ES-I3 (cell line): ENCODE measurements around the gene FIBCD1.

Source experiments
- H3K36me3 ChIP-seq: 2 replicates; pipeline ENCODE4 v1.6.1; 2013; ENCODE audit warnings: mild to moderate bottlenecking, low read length, control low read depth, moderate library complexity; ENCODE audit not compliant: insufficient read depth
- H3K4me1 ChIP-seq: 2 replicates; pipeline ENCODE4 v1.6.1; 2013; ENCODE audit warnings: mild to moderate bottlenecking, control low read depth, low read length; ENCODE audit not compliant: insufficient read depth
- H3K9ac ChIP-seq: 2 replicates; pipeline ENCODE4 v1.6.1; 2013; ENCODE audit warnings: low read depth, mild to moderate bottlenecking, low read length, moderate library complexity
- H3K9me3 ChIP-seq: 2 replicates; pipeline ENCODE4 v1.6.1; 2013; ENCODE audit warnings: mild to moderate bottlenecking, low read length, moderate library complexity; ENCODE audit not compliant: control insufficient read depth, insufficient read depth

FIBCD1 gene

GRCh38 chr9:130952065-130952762 lies 13.2 kb upstream of the FIBCD1 start:
- Histone ChIP-seq H3K36me3 (no peaks in the 10 kb centered on the region), H3K9ac (no peak overlapping the region), H3K9me3 (no peaks in the 10 kb centered on the region), H3K4me1 (no peaks in the 10 kb centered on the region)

GRCh38 chr9:130950039-130950311 lies 10.9 kb upstream of the FIBCD1 start:
- no peaks in the 10 kb centered on the region for H3K9me3 ChIP-seq
- H3K4me1 ChIP-seq: no peaks in the 10 kb centered on the region
- no peaks in the 10 kb centered on the region for H3K36me3 ChIP-seq
- no peak overlapping the region for H3K9ac ChIP-seq

GRCh38 chr9:130949188-130950038 lies 10.4 kb upstream of the FIBCD1 start:
- no peaks in the 10 kb centered on the region for H3K36me3 ChIP-seq

DNA sequence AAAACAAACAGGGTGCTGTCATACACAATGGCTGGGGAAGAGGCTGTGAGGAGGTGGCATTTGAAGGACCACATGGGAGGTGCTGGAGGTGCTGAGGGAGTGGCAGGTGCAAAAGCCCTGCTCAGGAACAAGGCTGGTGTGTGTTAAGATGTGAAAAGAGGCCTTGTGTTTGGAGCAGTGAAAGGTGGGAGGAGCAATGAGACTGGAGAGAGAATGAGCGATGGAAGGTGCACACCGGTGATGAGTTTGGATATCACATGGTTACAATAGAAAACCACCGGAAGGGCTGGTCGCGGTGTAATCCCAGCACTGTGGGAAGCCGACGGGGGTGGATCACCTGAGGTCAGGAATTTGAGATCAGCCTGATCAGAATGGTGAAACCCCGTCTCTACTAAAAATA lies 9.2 kb upstream of the FIBCD1 start:
- Histone ChIP-seq H3K9ac (no peak overlapping the region), H3K4me1 (no peaks in the 10 kb centered on the region), H3K9me3 (no peaks in the 10 kb centered on the region), H3K36me3 (no peaks in the 10 kb centered on the region)

More at GRCh38 chr9:130949188-130950038, 10.4 kb upstream of the FIBCD1 start:
- no peaks in the 10 kb centered on the region for H3K9me3 ChIP-seq
- H3K9ac ChIP-seq: no peak overlapping the region
- no peaks in the 10 kb centered on the region for H3K4me1 ChIP-seq

- no peaks in the 10 kb centered on the region for H3K9me3 ChIP-seq
- no peak overlapping the region for H3K9ac ChIP-seq
- H3K4me1 ChIP-seq: no peaks in the 10 kb centered on the region
- H3K36me3 ChIP-seq: no peaks in the 10 kb centered on the region
These were observed 8.6 kb upstream of the FIBCD1 start for GRCh38 chr9:130947618-130948140.

DNA sequence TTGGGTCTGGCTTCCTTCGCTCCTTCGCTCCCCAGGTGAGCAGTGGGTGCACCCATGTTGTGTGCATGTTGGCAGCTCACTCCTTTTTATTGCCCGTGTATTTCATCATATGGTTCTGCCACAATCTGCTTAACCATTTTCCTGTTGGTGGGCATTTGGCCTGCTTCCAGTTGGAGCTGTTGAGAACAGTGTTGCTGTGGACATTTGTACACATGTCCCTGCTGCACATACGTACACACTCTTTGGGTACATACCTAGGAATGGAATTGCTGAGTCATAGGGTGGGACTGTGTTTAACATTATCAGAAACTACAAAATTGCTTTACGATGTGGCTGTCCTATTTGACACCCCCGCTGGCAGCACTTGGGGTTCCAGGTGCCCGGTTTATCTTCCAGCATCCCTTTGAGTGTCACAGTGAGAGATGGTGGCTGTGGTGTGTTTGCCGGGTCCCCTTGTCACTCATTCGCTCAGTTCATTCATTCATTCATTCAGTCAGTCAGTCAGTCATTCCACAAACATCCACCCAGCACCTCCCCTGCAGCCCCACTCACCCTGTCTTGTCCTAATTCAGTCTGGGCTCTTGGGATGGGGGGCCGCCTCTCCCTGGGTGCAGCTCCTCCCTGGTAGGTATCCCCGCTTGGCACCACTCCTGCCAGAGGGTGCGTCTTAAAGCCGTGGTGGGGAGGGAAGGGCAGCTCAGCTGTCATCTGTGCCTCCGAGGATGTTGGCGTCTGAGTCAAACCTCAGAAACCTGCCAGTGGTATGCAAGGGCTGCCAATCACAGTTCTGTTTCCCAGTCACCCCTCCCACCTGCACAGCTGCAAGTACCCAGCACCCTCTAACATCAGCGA lies 7.9 kb upstream of the FIBCD1 start:
- H3K9ac ChIP-seq: no peak overlapping the region
- H3K36me3 ChIP-seq: no peaks in the 10 kb centered on the region
- no peaks in the 10 kb centered on the region for H3K9me3 ChIP-seq
- H3K4me1 ChIP-seq: no peaks in the 10 kb centered on the region

- H3K9ac ChIP-seq: no peak overlapping the region
- no peaks in the 10 kb centered on the region for H3K9me3 ChIP-seq
- H3K4me1 ChIP-seq: no peaks in the 10 kb centered on the region
- H3K36me3 ChIP-seq: no peaks in the 10 kb centered on the region
These were observed 6.1 kb upstream of the FIBCD1 start for GRCh38 chr9:130945173-130945572.

- Histone ChIP-seq H3K9ac (no peak overlapping the region), H3K9me3 (no peaks in the 10 kb centered on the region), H3K4me1 (no peaks in the 10 kb centered on the region), H3K36me3 (no peaks in the 10 kb centered on the region)
These were observed 5.5 kb upstream of the FIBCD1 start for GRCh38 chr9:130944510-130945058.

DNA sequence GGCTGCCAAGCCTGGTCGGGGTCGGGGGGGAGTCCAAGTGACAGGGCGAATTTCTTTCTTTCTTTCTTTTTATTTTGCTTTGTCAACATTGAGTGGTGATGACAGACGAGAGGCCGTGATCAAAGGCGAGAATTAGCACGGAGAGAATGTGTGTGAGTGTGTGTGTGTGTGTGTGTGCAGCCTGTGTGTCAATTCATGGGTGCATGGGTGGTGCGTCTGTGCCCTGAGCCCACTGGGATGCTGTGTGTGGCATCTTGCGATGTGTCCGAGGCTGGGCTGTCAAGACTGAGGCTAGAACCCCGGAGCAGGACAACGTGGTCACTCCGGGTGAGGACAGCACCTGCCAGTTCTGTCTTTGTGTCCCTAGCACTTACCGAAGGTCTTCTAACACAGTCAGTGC lies 4.7 kb upstream of the FIBCD1 start:
- H3K9ac ChIP-seq: no peak overlapping the region
- H3K4me1 ChIP-seq: no peaks in the 10 kb centered on the region
- H3K9me3 ChIP-seq: no peaks in the 10 kb centered on the region
- no peaks in the 10 kb centered on the region for H3K36me3 ChIP-seq

DNA sequence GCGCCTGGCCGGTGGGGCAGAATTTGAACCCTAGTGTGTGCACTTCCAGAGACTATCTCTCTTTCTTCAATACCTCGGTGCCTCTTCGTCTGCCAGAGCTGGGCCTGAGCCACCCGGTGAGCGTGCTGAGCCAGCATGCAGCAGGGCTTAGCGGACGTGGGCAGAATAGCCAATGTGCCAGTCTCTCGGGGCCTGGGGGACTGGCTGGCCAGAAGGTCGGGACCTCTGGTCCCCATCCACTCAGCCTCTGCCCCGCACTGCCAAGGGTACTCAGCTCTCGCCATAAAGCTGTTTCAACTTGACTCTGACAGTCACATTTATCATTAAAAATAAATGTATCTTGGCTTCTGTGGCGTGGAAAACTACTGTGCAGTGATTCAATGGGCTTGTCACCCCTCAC lies 4.2 kb upstream of the FIBCD1 start:
- Histone ChIP-seq H3K9ac (no peak overlapping the region), H3K9me3 (no peaks in the 10 kb centered on the region), H3K36me3 (no peaks in the 10 kb centered on the region), H3K4me1 (no peaks in the 10 kb centered on the region)

- Histone ChIP-seq H3K9ac (no peak overlapping the region), H3K9me3 (no peaks in the 10 kb centered on the region), H3K36me3 (no peaks in the 10 kb centered on the region), H3K4me1 (no peaks in the 10 kb centered on the region)
These were observed 3.6 kb upstream of the FIBCD1 start for GRCh38 chr9:130942679-130943078.

DNA sequence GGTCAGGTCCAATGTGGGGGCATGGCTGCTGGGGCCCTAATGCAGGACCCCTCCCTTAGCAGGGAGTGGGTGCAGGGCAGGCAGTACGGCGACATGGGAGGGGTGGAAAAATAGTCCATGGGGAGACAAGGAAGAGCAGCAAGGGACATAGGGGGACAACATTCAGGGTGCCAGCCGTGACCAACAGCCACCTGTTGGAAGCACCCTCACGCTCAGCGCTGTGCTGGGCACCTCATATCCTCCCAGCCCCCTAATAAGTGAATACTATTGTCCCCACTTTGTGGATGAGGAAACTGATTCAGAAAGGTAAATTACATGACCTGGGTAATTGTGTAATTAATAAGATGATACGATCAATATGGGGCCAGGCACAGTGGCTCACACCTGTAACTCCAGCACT lies 3.0 kb upstream of the FIBCD1 start:
- no peaks in the 10 kb centered on the region for H3K36me3 ChIP-seq
- H3K4me1 ChIP-seq: peaks cover 2% of the 10 kb centered on the region; the same call in 1 of the 2 replicates
- no peaks in the 10 kb centered on the region for H3K9me3 ChIP-seq
- H3K9ac ChIP-seq: no peak overlapping the region

- Histone ChIP-seq H3K4me1 (peaks cover 8% of the 10 kb centered on the region), H3K9me3 (no peaks in the 10 kb centered on the region), H3K36me3 (no peaks in the 10 kb centered on the region), H3K9ac (no peak overlapping the region; the same call in 1 of the 2 replicates)
These were observed 1.9 kb upstream of the FIBCD1 start for GRCh38 chr9:130940693-130941576.
